Measurements from ENCODE around the gene SLC35E3.

DNA sequence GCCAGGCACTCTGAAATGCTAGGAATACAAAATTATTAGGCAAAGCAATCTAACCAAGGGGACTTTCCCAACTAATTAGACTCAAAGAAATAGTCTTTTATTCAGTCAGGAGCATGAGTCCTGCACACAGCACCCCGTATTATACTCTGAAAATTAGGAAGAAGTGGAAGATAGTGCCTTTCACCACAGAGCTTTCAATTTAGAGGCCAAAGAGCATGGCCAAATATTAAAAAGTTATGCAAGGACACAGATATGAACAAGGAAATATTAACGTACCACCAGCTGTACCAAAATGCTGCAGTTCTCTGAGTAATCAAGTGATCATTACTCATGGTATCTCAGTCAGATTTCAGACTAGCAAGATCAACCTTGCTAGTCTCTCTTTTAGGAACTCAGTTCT is 39.4 kb downstream of the SLC35E3 start:
- TF ChIP-seq, protein P1, sequence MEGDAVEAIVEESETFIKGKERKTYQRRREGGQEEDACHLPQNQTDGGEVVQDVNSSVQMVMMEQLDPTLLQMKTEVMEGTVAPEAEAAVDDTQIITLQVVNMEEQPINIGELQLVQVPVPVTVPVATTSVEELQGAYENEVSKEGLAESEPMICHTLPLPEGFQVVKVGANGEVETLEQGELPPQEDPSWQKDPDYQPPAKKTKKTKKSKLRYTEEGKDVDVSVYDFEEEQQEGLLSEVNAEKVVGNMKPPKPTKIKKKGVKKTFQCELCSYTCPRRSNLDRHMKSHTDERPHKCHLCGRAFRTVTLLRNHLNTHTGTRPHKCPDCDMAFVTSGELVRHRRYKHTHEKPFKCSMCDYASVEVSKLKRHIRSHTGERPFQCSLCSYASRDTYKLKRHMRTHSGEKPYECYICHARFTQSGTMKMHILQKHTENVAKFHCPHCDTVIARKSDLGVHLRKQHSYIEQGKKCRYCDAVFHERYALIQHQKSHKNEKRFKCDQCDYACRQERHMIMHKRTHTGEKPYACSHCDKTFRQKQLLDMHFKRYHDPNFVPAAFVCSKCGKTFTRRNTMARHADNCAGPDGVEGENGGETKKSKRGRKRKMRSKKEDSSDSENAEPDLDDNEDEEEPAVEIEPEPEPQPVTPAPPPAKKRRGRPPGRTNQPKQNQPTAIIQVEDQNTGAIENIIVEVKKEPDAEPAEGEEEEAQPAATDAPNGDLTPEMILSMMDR (IDR thresholded peaks at IDR 0.05; ENCODE audit: insufficient read depth, low read depth, low read length) = no peak
- TF ChIP-seq EZH2 (IDR thresholded peaks at IDR 0.05; ENCODE audit: insufficient read depth, low read length) = no peak
